A549 (cell line): ENCODE data around the gene GPR137C. TPM values are rescaled to one million over a fixed set of nuclear protein-coding genes. Genes with fewer than 3 reads are reported as not detected.

Source experiments
- ATAC-seq, 2 experiments: fragments of 200-7000 bp in 1 of 2; fragments of >200 bp in 1 of 2; cut with Nextera tagmentation in 1 of 2; cut with Tn5 transposase in 1 of 2; 3 replicates each; pipeline versions ENCODE4 v1.8.0 to v1.9.1; 2018 to 2020; ENCODE audit warnings: mild to moderate bottlenecking in 1 of 2, moderate library complexity in 1 of 2
- CTCF ChIA-PET: fragments of 300-600 bp; sonication (Branson Sonifier 250); formaldehyde crosslinking; extraction: SDS; loops from one replicate; lab custom pipeline; 2021; ENCODE audit warnings: antibody characterized with exemption, inconsistent platforms; lab: Yijun Ruan, JAX
- POLR2A ChIA-PET: fragments of 350-600 bp; formaldehyde crosslinking; extraction: SDS; loops from one replicate; lab custom pipeline; 2021; ENCODE audit warnings: antibody characterized with exemption, inconsistent platforms; lab: Yijun Ruan, JAX
- DNase-seq, 2 experiments: peaks; one replicate each; pipeline versions ENCODE4 v3.0.0 to v3.0.0-alpha.2; 2011 to 2016; ENCODE audit warnings: low read depth in 1 of 2, low spot score in 1 of 2
- FAIRE-seq: peaks from 2 replicates; lab custom pipeline; 2011; peaks lifted over from hg19 to GRCh38; lab: Jason Lieb, UNC
- H3K27ac ChIP-seq, 2 experiments: fragments of >200 bp; sonication (Bioruptor Twin); formaldehyde crosslinking; 3 replicates each; pipeline ENCODE4 v1.5.1; 2016 to 2017
- H3K4me1 ChIP-seq: fragments of >200 bp; sonication (Bioruptor Twin); formaldehyde crosslinking; 3 replicates; pipeline ENCODE4 v1.6.1; 2016
- H3K4me2 ChIP-seq: fragments of >200 bp; sonication (Bioruptor Twin); formaldehyde crosslinking; 3 replicates; pipeline ENCODE4 v1.6.1; 2016
- H3K4me3 ChIP-seq: fragments of >200 bp; sonication (Bioruptor Twin); formaldehyde crosslinking; 3 replicates; pipeline ENCODE4 v1.5.1; 2016
- H3K9me3 ChIP-seq: fragments of >200 bp; sonication (Bioruptor Twin); formaldehyde crosslinking; 3 replicates; pipeline ENCODE4 v1.6.1; 2016
- BCL3 ChIP-seq: fragments of >200 bp; sonication (Bioruptor Twin); formaldehyde crosslinking; IDR thresholded peaks from 3 replicates; pipeline ENCODE4 v1.6.1; 2016
- CBX2 ChIP-seq: fragments of 200-600 bp; sonication (generic); IDR thresholded peaks from 2 replicates; pipeline ENCODE4 v1.6.1; 2016; ENCODE audit warnings: low read depth, mild to moderate bottlenecking, borderline replicate concordance
- CHD2 ChIP-seq: fragments of 150-350 bp; IDR thresholded peaks from 2 replicates; pipeline ENCODE4 v1.6.1; 2014; ENCODE audit warnings: low read length; ENCODE audit not compliant: partially characterized antibody
- ELK1 ChIP-seq: fragments of 150-350 bp; IDR thresholded peaks from 2 replicates; pipeline ENCODE4 v1.6.1; 2014; ENCODE audit warnings: low read depth, mild to moderate bottlenecking, low read length
- ESRRA ChIP-seq: fragments of 150-350 bp; IDR thresholded peaks from 2 replicates; pipeline ENCODE4 v1.6.1; 2014; ENCODE audit warnings: mild to moderate bottlenecking, low read length, borderline replicate concordance
- FOSL2 ChIP-seq, 2 experiments: fragments of 450-650 bp in 1 of 2; fragments of >200 bp in 1 of 2; sonication (Bioruptor Twin) in 1 of 2; formaldehyde crosslinking; IDR thresholded peaks; 2 replicates each; pipeline versions ENCODE4 v1.5.0 to v1.6.1; 2016 to 2020; ENCODE audit warnings: mild to moderate bottlenecking in 1 of 2, moderate library complexity in 1 of 2
- FOXS1 ChIP-seq: fragments of 250-450 bp; sonication (Bioruptor Pico); IDR thresholded peaks from 2 replicates; pipeline ENCODE4 v1.5.0; 2020; ENCODE audit warnings: mild to moderate bottlenecking, moderate library complexity
- GATA3 ChIP-seq: IDR thresholded peaks from 2 replicates; pipeline ENCODE4 v1.6.1; 2012; ENCODE audit warnings: borderline replicate concordance
- HDAC2 ChIP-seq: fragments of 200-600 bp; sonication (generic); IDR thresholded peaks from 2 replicates; pipeline ENCODE4 v1.6.1; 2016
- HEYL ChIP-seq: fragments of 250-450 bp; sonication (Bioruptor Pico); IDR thresholded peaks from 2 replicates; pipeline ENCODE4 v1.8.0; 2021; ENCODE audit warnings: mild to moderate bottlenecking, moderate library complexity
- JUNB ChIP-seq: fragments of >200 bp; sonication (Bioruptor Twin); formaldehyde crosslinking; IDR thresholded peaks from 2 replicates; pipeline ENCODE4 v1.6.1; 2016
- KDM1A ChIP-seq: fragments of 200-600 bp; sonication (generic); IDR thresholded peaks from 2 replicates; pipeline ENCODE4 v1.6.1; 2016; ENCODE audit warnings: low read depth, mild to moderate bottlenecking
- KDM5A ChIP-seq: fragments of 200-600 bp; sonication (generic); IDR thresholded peaks from 2 replicates; pipeline ENCODE4 v1.6.1; 2016; ENCODE audit warnings: antibody characterized with exemption, mild to moderate bottlenecking
- NFE2L2 ChIP-seq: fragments of 150-350 bp; conservative IDR thresholded peaks from 2 replicates; pipeline ENCODE4 v1.6.1; 2014; ENCODE audit warnings: low read length
- NR3C1 ChIP-seq: fragments of >200 bp; sonication (Bioruptor Twin); formaldehyde crosslinking; IDR thresholded peaks from 3 replicates; pipeline ENCODE4 v1.6.1; 2017
- POLR2AphosphoS2 ChIP-seq: conservative IDR thresholded peaks from 2 replicates; pipeline ENCODE4 v1.6.1; 2012; ENCODE audit warnings: low read length, improper control_type of control experiment, inconsistent platforms
- RAD21 ChIP-seq, 2 experiments: fragments of >200 bp in 1 of 2; sonication (Bioruptor Twin) in 1 of 2; formaldehyde crosslinking in 1 of 2; IDR thresholded peaks in 1 of 2; conservative IDR thresholded peaks in 1 of 2; 2 replicates in 1 of 2; 3 replicates in 1 of 2; pipeline ENCODE4 v1.6.1; 2012 to 2018; ENCODE audit warnings: inconsistent platforms in 1 of 2
- RARB ChIP-seq: fragments of 250-450 bp; sonication (Bioruptor Pico); IDR thresholded peaks from 2 replicates; pipeline ENCODE4 v1.8.0; 2021; ENCODE audit warnings: mild to moderate bottlenecking, moderate library complexity
- RCOR1 ChIP-seq: fragments of 150-350 bp; IDR thresholded peaks from 2 replicates; pipeline ENCODE4 v1.6.1; 2014; ENCODE audit warnings: antibody characterized with exemption, low read length, low read depth
- RNF2 ChIP-seq: fragments of 200-600 bp; sonication (generic); IDR thresholded peaks from 2 replicates; pipeline ENCODE4 v1.6.1; 2016; ENCODE audit warnings: low read depth, mild to moderate bottlenecking, antibody characterized with exemption, moderate library complexity, borderline replicate concordance
- SREBF2 ChIP-seq: fragments of 450-650 bp; IDR thresholded peaks from 2 replicates; pipeline ENCODE4 v1.6.1; 2014; ENCODE audit warnings: mild to moderate bottlenecking, moderate library complexity
- TP53 ChIP-seq: fragments of 250-450 bp; sonication (Bioruptor Pico); IDR thresholded peaks from 2 replicates; pipeline ENCODE4 v1.5.0; 2021; ENCODE audit warnings: mild to moderate bottlenecking, moderate library complexity
- WGBS: methylation state at CpG from one replicate; pipeline ENCODE4 v1.1.6; 2017; ENCODE audit errors: missing lambda C conversion rate; 5-methylcytosine and 5-hydroxymethylcytosine counted together
- polyA plus RNA-seq, 4 experiments: library from polyadenylated mRNA; depleted of rRNA in 3 of 4; stranded (reverse); fragments of >200 nt; fragmentation: RNase III in 1 of 4; extraction: RNeasy Plus Mini Kit Qiagen cat#74134 plus additional on column Dnase treatment in 1 of 4; gene quantifications; 2 replicates in 3 of 4; 3 replicates in 1 of 4; pipeline ENCODE4 v1.2.3, GENCODE V29; 2011 to 2017
- TF ChIP-seq, protein P1 (sequence below): fragments of >200 bp; sonication (Bioruptor Twin); formaldehyde crosslinking; IDR thresholded peaks from 2 replicates; pipeline ENCODE4 v1.6.1; 2016
- TF ChIP-seq, protein P2 (sequence below): fragments of 250-450 bp; sonication (Bioruptor Pico); IDR thresholded peaks from 2 replicates; pipeline ENCODE4 v1.5.0; 2020; ENCODE audit warnings: low read depth, mild to moderate bottlenecking, moderate library complexity
- TF ChIP-seq, protein P3 (sequence below): fragments of >200 bp; sonication (Bioruptor Twin); formaldehyde crosslinking; IDR thresholded peaks from 3 replicates; pipeline ENCODE4 v1.5.1; 2016

Gene GPR137C
- polyA plus RNA-seq, 2 of the 4 experiments (the other 2 are of a cell fraction): 0.21 to 0.27 TPM

GRCh38 chr14:52552063-52552988 is at the start of gene GPR137C, which contains the start of gene TXNDC16 (continued):
- TF ChIP-seq CBX2 (no peak), POLR2AphosphoS2 (no peak), KDM5A (no peak), ELK1 (no peak), BCL3 (no peak), HEYL (no peak), NR3C1 (no peak), SREBF2 (no peak), FOSL2 (IDR thresholded peaks at IDR 0.05) (no peak), FOSL2 (CRISPR knock-in tag; IDR thresholded peaks at IDR 0.05) (no peak), GATA3 (no peak), RAD21 (conservative IDR thresholded peaks at IDR 0.05 in 1 of 2, IDR thresholded peaks at IDR 0.05 in 1 of 2) (no peak), ESRRA (no peak), TP53 (no peak), HDAC2 (no peak), JUNB (no peak), RCOR1 (no peak), KDM1A (no peak), RARB (CRISPR knock-in tag) (no peak), FOXS1 (CRISPR knock-in tag) (no peak), CHD2 (no peak), RNF2 (peak; percentile 70; the same call in 1 of the 2 replicates)
- TF ChIP-seq, protein P1, sequence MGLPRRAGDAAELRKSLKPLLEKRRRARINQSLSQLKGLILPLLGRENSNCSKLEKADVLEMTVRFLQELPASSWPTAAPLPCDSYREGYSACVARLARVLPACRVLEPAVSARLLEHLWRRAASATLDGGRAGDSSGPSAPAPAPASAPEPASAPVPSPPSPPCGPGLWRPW: no peak
- TF ChIP-seq, protein P2, sequence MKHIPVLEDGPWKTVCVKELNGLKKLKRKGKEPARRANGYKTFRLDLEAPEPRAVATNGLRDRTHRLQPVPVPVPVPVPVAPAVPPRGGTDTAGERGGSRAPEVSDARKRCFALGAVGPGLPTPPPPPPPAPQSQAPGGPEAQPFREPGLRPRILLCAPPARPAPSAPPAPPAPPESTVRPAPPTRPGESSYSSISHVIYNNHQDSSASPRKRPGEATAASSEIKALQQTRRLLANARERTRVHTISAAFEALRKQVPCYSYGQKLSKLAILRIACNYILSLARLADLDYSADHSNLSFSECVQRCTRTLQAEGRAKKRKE (CRISPR knock-in tag): no peak
- TF ChIP-seq, protein P3, sequence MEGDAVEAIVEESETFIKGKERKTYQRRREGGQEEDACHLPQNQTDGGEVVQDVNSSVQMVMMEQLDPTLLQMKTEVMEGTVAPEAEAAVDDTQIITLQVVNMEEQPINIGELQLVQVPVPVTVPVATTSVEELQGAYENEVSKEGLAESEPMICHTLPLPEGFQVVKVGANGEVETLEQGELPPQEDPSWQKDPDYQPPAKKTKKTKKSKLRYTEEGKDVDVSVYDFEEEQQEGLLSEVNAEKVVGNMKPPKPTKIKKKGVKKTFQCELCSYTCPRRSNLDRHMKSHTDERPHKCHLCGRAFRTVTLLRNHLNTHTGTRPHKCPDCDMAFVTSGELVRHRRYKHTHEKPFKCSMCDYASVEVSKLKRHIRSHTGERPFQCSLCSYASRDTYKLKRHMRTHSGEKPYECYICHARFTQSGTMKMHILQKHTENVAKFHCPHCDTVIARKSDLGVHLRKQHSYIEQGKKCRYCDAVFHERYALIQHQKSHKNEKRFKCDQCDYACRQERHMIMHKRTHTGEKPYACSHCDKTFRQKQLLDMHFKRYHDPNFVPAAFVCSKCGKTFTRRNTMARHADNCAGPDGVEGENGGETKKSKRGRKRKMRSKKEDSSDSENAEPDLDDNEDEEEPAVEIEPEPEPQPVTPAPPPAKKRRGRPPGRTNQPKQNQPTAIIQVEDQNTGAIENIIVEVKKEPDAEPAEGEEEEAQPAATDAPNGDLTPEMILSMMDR: no peak

DNA sequence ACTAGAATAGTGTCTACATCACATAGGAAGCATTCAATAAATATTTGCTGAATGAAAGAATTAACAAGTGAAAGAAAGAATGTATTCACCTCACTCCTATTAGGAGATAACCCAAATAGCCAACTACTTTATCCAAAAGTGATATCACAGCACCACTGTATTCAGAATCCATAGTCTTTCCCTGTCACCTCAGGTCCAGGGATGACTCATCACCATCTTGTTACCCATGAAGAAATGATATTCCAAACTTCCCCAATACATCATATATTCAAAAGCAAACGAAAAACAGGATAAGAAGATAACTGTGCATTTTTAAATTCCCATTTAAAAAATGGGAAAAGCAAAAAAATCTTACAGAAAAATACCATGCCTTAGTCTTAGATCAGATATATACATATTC is 39.4 kb upstream of the GPR137C start:
- no peaks in the 10 kb centered on the region for H3K9me3 ChIP-seq
- POLR2A ChIA-PET: no interaction called here
- DNase-seq (no peak), ATAC-seq (no peak), FAIRE-seq (no peak)
- H3K4me2 ChIP-seq: no peak overlapping the region
- no peak overlapping the region for H3K27ac ChIP-seq
- no peak for TF ChIP-seq FOSL2 (IDR thresholded peaks at IDR 0.05)
- peak; percentile 53; the same call in 1 of the 2 replicates for TF ChIP-seq FOSL2 (CRISPR knock-in tag; IDR thresholded peaks at IDR 0.05)
- TF ChIP-seq NFE2L2: no peak
- H3K4me3 ChIP-seq: no peak overlapping the region
- CTCF ChIA-PET: no interaction called here
- WGBS: 4% methylated on average over 1 of the region's 1 CpG
- no peaks in the 10 kb centered on the region for H3K4me1 ChIP-seq
